ENCODE results near the gene EHBP1L1.

EHBP1L1 gene

GRCh38 chr11:65558002-65558929, 17.6 kb upstream of the EHBP1L1 start, which contains the start of gene LTBP3:
TSS of gene LTBP3 (minus strand) at chr11:65558359. CDS start at chr11:65557959, 400 bp downstream.
- H3K27ac ChIP-seq, result no peak within 1 kb of the TSS
- H3K4me1 ChIP-seq (ENCODE audit: control insufficient read depth in 1 of 2, insufficient read depth in 1 of 2, low read depth in 1 of 2, low read length in 1 of 2), result peaks cover 4 to 14% of the 10 kb centered on the region in 2 experiments
- peaks cover 95% of the 10 kb centered on the region for H3K27me3 ChIP-seq
- no peaks in the 10 kb centered on the region for H3K36me3 ChIP-seq
- TF ChIP-seq CTCF (IDR thresholded peaks at IDR 0.05), result no peak
- no peaks in the 10 kb centered on the region for H3K9me3 ChIP-seq
- H3K4me3 ChIP-seq (ENCODE audit: low read depth in 1 of 2, low read length in 1 of 2), result peak within 1 kb of the TSS; percentile 25 to 59

- no peaks in the 10 kb centered on the region for H3K36me3 ChIP-seq
- no peak for TF ChIP-seq CTCF (IDR thresholded peaks at IDR 0.05)
- H3K27ac ChIP-seq, result no peak overlapping the region
- H3K4me3 ChIP-seq (ENCODE audit: low read depth in 1 of 2, low read length in 1 of 2), result peak overlapping the region; percentile 17 to 59
- peaks cover 4 to 14% of the 10 kb centered on the region in 2 experiments for H3K4me1 ChIP-seq (ENCODE audit: control insufficient read depth in 1 of 2, insufficient read depth in 1 of 2, low read depth in 1 of 2, low read length in 1 of 2)
- peaks cover 88% of the 10 kb centered on the region for H3K27me3 ChIP-seq
- no peaks in the 10 kb centered on the region for H3K9me3 ChIP-seq
Measured at GRCh38 chr11:65558930-65559509, 16.8 kb upstream of the EHBP1L1 start.

- no peak overlapping the region for H3K27ac ChIP-seq
- no peak for TF ChIP-seq CTCF (IDR thresholded peaks at IDR 0.05)
- H3K27me3 ChIP-seq, result peaks cover 83% of the 10 kb centered on the region
- no peak overlapping the region for H3K4me3 ChIP-seq (ENCODE audit: low read depth in 1 of 2, low read length in 1 of 2)
- H3K9me3 ChIP-seq, result no peaks in the 10 kb centered on the region
- H3K36me3 ChIP-seq, result no peaks in the 10 kb centered on the region
- peaks cover 4 to 14% of the 10 kb centered on the region in 2 experiments for H3K4me1 ChIP-seq (ENCODE audit: control insufficient read depth in 1 of 2, insufficient read depth in 1 of 2, low read depth in 1 of 2, low read length in 1 of 2)
Measured at GRCh38 chr11:65559535-65559934, 16.3 kb upstream of the EHBP1L1 start.

- Histone ChIP-seq H3K4me1 (ENCODE audit: control insufficient read depth in 1 of 2, insufficient read depth in 1 of 2, low read depth in 1 of 2, low read length in 1 of 2) (peaks cover 4 to 14% of the 10 kb centered on the region in 2 experiments), H3K27me3 (peaks cover 78% of the 10 kb centered on the region), H3K9me3 (no peaks in the 10 kb centered on the region), H3K36me3 (no peaks in the 10 kb centered on the region), H3K27ac (no peak overlapping the region), H3K4me3 (ENCODE audit: low read depth in 1 of 2, low read length in 1 of 2) (no peak overlapping the region)
- TF ChIP-seq CTCF (IDR thresholded peaks at IDR 0.05), result no peak
Measured at GRCh38 chr11:65559951-65560537, 15.8 kb upstream of the EHBP1L1 start.

DNA sequence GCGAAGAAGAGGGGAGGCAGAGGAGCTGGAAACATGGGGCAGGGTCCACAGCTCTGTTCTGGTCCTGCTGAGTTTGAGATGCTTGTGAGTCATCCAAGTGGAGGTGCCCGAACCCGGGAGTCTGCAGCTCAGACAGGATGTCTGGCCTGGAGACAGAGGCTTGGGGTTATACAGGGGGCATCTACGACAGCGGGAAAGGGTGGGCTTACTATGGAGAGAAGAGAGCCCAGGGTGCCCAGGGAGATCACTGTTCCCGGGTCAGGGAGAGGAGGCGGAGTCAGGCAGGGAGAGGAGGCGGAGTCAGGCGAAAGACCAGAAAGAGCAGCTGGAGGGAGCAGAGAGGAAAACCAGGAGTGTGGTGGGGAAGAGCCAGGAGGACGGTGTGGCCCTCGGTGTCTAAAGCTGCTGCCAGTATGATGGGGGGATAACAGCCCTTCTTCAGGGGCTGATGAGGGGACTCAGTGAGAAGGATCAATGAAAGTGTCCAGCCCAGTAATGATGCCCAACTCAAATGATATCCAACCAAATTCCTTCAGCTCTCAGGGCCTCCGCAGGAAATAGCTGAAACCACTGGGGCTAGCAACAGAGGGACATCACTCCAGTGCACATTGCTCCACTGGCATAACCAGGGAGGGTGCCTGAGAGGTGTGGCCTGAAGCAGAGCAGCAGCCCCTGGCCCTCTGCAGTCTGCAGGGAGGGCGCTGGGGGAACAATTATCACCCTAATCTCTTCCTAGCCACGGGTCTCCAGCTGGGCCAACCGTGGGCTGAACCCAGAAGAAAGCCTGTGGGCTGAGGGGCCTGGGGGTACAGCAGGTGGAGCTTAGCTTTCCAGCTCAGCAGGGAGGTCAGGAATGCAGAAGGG, 15.1 kb upstream of the EHBP1L1 start:
- H3K9me3 ChIP-seq, result no peaks in the 10 kb centered on the region
- no peak overlapping the region for H3K27ac ChIP-seq
- TF ChIP-seq CTCF (IDR thresholded peaks at IDR 0.05), result no peak
- H3K27me3 ChIP-seq, result peaks cover 70% of the 10 kb centered on the region
- peaks cover 8 to 18% of the 10 kb centered on the region in 2 experiments for H3K4me1 ChIP-seq (ENCODE audit: control insufficient read depth in 1 of 2, insufficient read depth in 1 of 2, low read depth in 1 of 2, low read length in 1 of 2)
- no peaks in the 10 kb centered on the region for H3K36me3 ChIP-seq
- no peak overlapping the region for H3K4me3 ChIP-seq (ENCODE audit: low read depth in 1 of 2, low read length in 1 of 2)

Measured in neutrophil (primary cell).